Liver (tissue), 3 donors: ENCODE data around the gene RANBP17.

Experiments used
- CTCF ChIP-seq: fragments of 150-350 bp; IDR thresholded peaks from 2 replicates; pipeline ENCODE4 v1.5.1; 2017; ENCODE audit warnings: improper control_type of control experiment, low read depth, low read length; ENCODE audit not compliant: missing input control
- FOXA1 ChIP-seq: IDR thresholded peaks from 2 replicates; pipeline ENCODE4 v1.6.1; 2016; ENCODE audit warnings: antibody characterized with exemption
- JUND ChIP-seq, 2 donors: IDR thresholded peaks; 2 replicates each; pipeline ENCODE4 v1.6.1; 2016; ENCODE audit warnings: antibody characterized with exemption in 2 of 2
- MAX ChIP-seq: IDR thresholded peaks from 2 replicates; pipeline ENCODE4 v1.6.1; 2016; ENCODE audit warnings: antibody characterized with exemption
- RAD21 ChIP-seq, 2 donors: IDR thresholded peaks; 2 replicates each; pipeline ENCODE4 v1.6.1; 2016; ENCODE audit warnings: antibody characterized with exemption in 2 of 2, mild to moderate bottlenecking in 2 of 2
- SP1 ChIP-seq: IDR thresholded peaks from 2 replicates; pipeline ENCODE4 v1.6.1; 2018; ENCODE audit warnings: antibody characterized with exemption, mild to moderate bottlenecking
- YY1 ChIP-seq: IDR thresholded peaks from 2 replicates; pipeline ENCODE4 v1.6.1; 2016; ENCODE audit warnings: antibody characterized with exemption, mild to moderate bottlenecking
- ZBTB33 ChIP-seq: IDR thresholded peaks from 2 replicates; pipeline ENCODE4 v1.6.1; 2016; ENCODE audit warnings: antibody characterized with exemption
- TF ChIP-seq, protein P1 (sequence below): IDR thresholded peaks from 2 replicates; pipeline ENCODE4 v1.6.1; 2016; ENCODE audit warnings: antibody characterized with exemption
- donor health status: healthy.
- donor health status: healthy.

GRCh38 chr5:171139227-171139626, 277.4 kb downstream of the RANBP17 start:
- TF ChIP-seq CTCF (no peak), JUND (IDR thresholded peaks at IDR 0.05) (no peak), RAD21 (IDR thresholded peaks at IDR 0.05) (no peak), YY1 (no peak), ZBTB33 (no peak), FOXA1 (no peak), SP1 (no peak), MAX (no peak)
- TF ChIP-seq, protein P1, sequence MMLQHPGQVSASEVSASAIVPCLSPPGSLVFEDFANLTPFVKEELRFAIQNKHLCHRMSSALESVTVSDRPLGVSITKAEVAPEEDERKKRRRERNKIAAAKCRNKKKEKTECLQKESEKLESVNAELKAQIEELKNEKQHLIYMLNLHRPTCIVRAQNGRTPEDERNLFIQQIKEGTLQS = no peak
